Measurements from ENCODE around the gene PGR. TPM values are rescaled to one million over a fixed set of nuclear protein-coding genes. Genes with fewer than 3 reads are reported as not detected.

The PGR gene
- total RNA-seq, 1 experiment from 2014 or later, result not detected

GRCh38 chr11:101030015-101030414, 99.6 kb downstream of the PGR start:
- H3F3A ChIP-seq (ENCODE audit: insufficient read depth, low read depth), result no peaks in the 10 kb centered on the region
- H2AFZ ChIP-seq, result no peak overlapping the region
- DNase-seq, result no peak
- no peaks in the 10 kb centered on the region for H3K27me3 ChIP-seq (ENCODE audit: insufficient read depth, low read depth)
- H3K9me2 ChIP-seq (ENCODE audit: insufficient read depth), result no peaks in the 10 kb centered on the region
- no peak overlapping the region for H3K27ac ChIP-seq
- H3K9me3 ChIP-seq (ENCODE audit: insufficient read depth, low read depth), result no peaks in the 10 kb centered on the region
- ChIA-PET CTCF (no interaction called here), POLR2A (ENCODE audit: unreplicated experiment) (no interaction called here)
- BruUV-seq (replicated peaks), result no TSS peak
- intact Hi-C loops (cut with micrococcal nuclease; ENCODE audit: unreplicated experiment), result no loop called here
- H3K4me3 ChIP-seq, result no peak overlapping the region
- H3K4me2 ChIP-seq, result no peak overlapping the region
- no peaks in the 10 kb centered on the region for H4K20me1 ChIP-seq (ENCODE audit: insufficient read depth)
- H3K4me1 ChIP-seq (replicated peaks; ENCODE audit: insufficient read depth), result no peaks in the 10 kb centered on the region
- H3K79me2 ChIP-seq (ENCODE audit: low read depth), result no peaks in the 10 kb centered on the region
- TF ChIP-seq CTCF (conservative IDR thresholded peaks at IDR 0.05) (no peak), EZH2 (IDR thresholded peaks at IDR 0.05; ENCODE audit: low read depth) (no peak)
- no peaks in the 10 kb centered on the region for H3K36me3 ChIP-seq (ENCODE audit: low read depth)

- Histone ChIP-seq H4K20me1 (ENCODE audit: insufficient read depth) (no peaks in the 10 kb centered on the region), H3K9me2 (ENCODE audit: insufficient read depth) (no peaks in the 10 kb centered on the region), H3K4me3 (no peak overlapping the region), H3K36me3 (ENCODE audit: low read depth) (no peaks in the 10 kb centered on the region), H3K4me1 (replicated peaks; ENCODE audit: insufficient read depth) (no peaks in the 10 kb centered on the region), H3K9me3 (ENCODE audit: insufficient read depth, low read depth) (no peaks in the 10 kb centered on the region), H2AFZ (no peak overlapping the region), H3F3A (ENCODE audit: insufficient read depth, low read depth) (no peaks in the 10 kb centered on the region), H3K79me2 (ENCODE audit: low read depth) (no peaks in the 10 kb centered on the region), H3K27ac (no peak overlapping the region), H3K4me2 (no peak overlapping the region), H3K27me3 (ENCODE audit: insufficient read depth, low read depth) (no peaks in the 10 kb centered on the region)
- intact Hi-C loops (cut with micrococcal nuclease; ENCODE audit: unreplicated experiment), result no loop called here
- BruUV-seq (replicated peaks), result no TSS peak
- no peak for DNase-seq
- TF ChIP-seq EZH2 (IDR thresholded peaks at IDR 0.05; ENCODE audit: low read depth), result no peak
- TF ChIP-seq CTCF (conservative IDR thresholded peaks at IDR 0.05), result no peak
- ChIA-PET POLR2A (ENCODE audit: unreplicated experiment) (no interaction called here), CTCF (no interaction called here)
These were observed 101.0 kb downstream of the PGR start for GRCh38 chr11:101028644-101029043.

- H3K27ac ChIP-seq, result no peak overlapping the region
- no peaks in the 10 kb centered on the region for H3K79me2 ChIP-seq (ENCODE audit: low read depth)
- H3K27me3 ChIP-seq (ENCODE audit: insufficient read depth, low read depth), result no peaks in the 10 kb centered on the region
- no peaks in the 10 kb centered on the region for H3K36me3 ChIP-seq (ENCODE audit: low read depth)
- no peaks in the 10 kb centered on the region for H4K20me1 ChIP-seq (ENCODE audit: insufficient read depth)
- intact Hi-C loops (cut with micrococcal nuclease; ENCODE audit: unreplicated experiment), result no loop called here
- no peaks in the 10 kb centered on the region for H3K4me1 ChIP-seq (replicated peaks; ENCODE audit: insufficient read depth)
- no TSS peak for BruUV-seq (replicated peaks)
- H3K9me2 ChIP-seq (ENCODE audit: insufficient read depth), result 0 out of 2 replicates have a peak, but pooled peaks cover 6% of the 10 kb centered on the region
- no peaks in the 10 kb centered on the region for H3F3A ChIP-seq (ENCODE audit: insufficient read depth, low read depth)
- H2AFZ ChIP-seq, result no peak overlapping the region
- H3K4me3 ChIP-seq, result no peak overlapping the region
- H3K9me3 ChIP-seq (ENCODE audit: insufficient read depth, low read depth), result no peaks in the 10 kb centered on the region
- CTCF ChIA-PET, result no interaction called here
- POLR2A ChIA-PET (ENCODE audit: unreplicated experiment), result no interaction called here
- no peak for TF ChIP-seq EZH2 (IDR thresholded peaks at IDR 0.05; ENCODE audit: low read depth)
- no peak for TF ChIP-seq CTCF (conservative IDR thresholded peaks at IDR 0.05)
- DNase-seq, result no peak
- H3K4me2 ChIP-seq, result no peak overlapping the region
These were observed 107.4 kb downstream of the PGR start for GRCh38 chr11:101022256-101022655.

Data from PC-9 (cell line).